Esophagus muscularis mucosa (tissue), 4 donors: Measurements from ENCODE around the gene C9orf57.

Experiments
- EP300 ChIP-seq: sonication (generic); formaldehyde crosslinking; IDR thresholded peaks from one replicate; pipeline ENCODE4 v1.6.1; 2017; ENCODE audit warnings: antibody characterized with exemption
- POLR2A ChIP-seq: fragments of 450-650 bp; IDR thresholded peaks from one replicate; pipeline ENCODE4 v1.6.1; 2017; ENCODE audit warnings: antibody characterized with exemption, moderate library complexity, mild to moderate bottlenecking, low read depth
- POLR2AphosphoS5 ChIP-seq, 2 donors: sonication (generic); formaldehyde crosslinking; IDR thresholded peaks; one replicate each; pipeline ENCODE4 v1.6.1; 2017; ENCODE audit warnings: antibody characterized with exemption in 2 of 2
- TF ChIP-seq, protein P1 (sequence below), 3 experiments: fragments of 200-600 bp in 2 of 3; fragments of 450-650 bp in 1 of 3; sonication (generic) in 2 of 3; IDR thresholded peaks; one replicate each; pipeline ENCODE4 v1.5.1; 2017 to 2019; ENCODE audit warnings: antibody characterized with exemption in 3 of 3, mild to moderate bottlenecking in 2 of 3, moderate library complexity in 1 of 3

DNA sequence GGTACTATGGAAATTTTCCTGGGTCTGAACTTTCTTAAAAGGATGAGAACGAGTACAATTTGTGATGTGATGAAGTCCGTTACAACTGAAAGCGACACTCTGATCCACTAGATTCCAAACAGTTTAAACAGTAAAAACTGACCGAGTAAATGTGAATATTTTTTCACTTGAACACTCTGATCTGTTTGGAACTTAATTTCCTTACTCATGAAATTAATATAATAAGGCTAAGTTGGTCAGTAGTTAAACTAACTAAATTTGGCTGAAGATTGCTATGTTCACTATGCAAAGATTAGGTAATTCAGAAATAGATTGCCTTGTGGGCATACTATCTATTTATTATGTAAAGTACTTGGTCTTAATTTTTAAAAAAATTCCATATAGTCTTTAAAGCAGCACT lies at the start of gene C9orf57:
- TF ChIP-seq POLR2A (no peak), POLR2AphosphoS5 (IDR thresholded peaks at IDR 0.05) (no peak), EP300 (no peak)
- TF ChIP-seq, protein P1, sequence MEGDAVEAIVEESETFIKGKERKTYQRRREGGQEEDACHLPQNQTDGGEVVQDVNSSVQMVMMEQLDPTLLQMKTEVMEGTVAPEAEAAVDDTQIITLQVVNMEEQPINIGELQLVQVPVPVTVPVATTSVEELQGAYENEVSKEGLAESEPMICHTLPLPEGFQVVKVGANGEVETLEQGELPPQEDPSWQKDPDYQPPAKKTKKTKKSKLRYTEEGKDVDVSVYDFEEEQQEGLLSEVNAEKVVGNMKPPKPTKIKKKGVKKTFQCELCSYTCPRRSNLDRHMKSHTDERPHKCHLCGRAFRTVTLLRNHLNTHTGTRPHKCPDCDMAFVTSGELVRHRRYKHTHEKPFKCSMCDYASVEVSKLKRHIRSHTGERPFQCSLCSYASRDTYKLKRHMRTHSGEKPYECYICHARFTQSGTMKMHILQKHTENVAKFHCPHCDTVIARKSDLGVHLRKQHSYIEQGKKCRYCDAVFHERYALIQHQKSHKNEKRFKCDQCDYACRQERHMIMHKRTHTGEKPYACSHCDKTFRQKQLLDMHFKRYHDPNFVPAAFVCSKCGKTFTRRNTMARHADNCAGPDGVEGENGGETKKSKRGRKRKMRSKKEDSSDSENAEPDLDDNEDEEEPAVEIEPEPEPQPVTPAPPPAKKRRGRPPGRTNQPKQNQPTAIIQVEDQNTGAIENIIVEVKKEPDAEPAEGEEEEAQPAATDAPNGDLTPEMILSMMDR (IDR thresholded peaks at IDR 0.05) = no peak
